ENCODE measurements around the gene ATP9B.

Gene ATP9B

GRCh38 chr18:79107886-79108285, 38.7 kb downstream of the ATP9B start:
- no peak for TF ChIP-seq ZFX (IDR thresholded peaks at IDR 0.05)
- TF ChIP-seq, protein P1, sequence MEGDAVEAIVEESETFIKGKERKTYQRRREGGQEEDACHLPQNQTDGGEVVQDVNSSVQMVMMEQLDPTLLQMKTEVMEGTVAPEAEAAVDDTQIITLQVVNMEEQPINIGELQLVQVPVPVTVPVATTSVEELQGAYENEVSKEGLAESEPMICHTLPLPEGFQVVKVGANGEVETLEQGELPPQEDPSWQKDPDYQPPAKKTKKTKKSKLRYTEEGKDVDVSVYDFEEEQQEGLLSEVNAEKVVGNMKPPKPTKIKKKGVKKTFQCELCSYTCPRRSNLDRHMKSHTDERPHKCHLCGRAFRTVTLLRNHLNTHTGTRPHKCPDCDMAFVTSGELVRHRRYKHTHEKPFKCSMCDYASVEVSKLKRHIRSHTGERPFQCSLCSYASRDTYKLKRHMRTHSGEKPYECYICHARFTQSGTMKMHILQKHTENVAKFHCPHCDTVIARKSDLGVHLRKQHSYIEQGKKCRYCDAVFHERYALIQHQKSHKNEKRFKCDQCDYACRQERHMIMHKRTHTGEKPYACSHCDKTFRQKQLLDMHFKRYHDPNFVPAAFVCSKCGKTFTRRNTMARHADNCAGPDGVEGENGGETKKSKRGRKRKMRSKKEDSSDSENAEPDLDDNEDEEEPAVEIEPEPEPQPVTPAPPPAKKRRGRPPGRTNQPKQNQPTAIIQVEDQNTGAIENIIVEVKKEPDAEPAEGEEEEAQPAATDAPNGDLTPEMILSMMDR (conservative IDR thresholded peaks at IDR 0.05), result no peak
- H3K27ac ChIP-seq, result no peak overlapping the region

GRCh38 chr18:79108549-79109215, 39.5 kb downstream of the ATP9B start:
- TF ChIP-seq ZFX (IDR thresholded peaks at IDR 0.05), result no peak
- TF ChIP-seq, protein P1 (conservative IDR thresholded peaks at IDR 0.05), result no peak
- H3K27ac ChIP-seq, result no peak overlapping the region

- no peak overlapping the region for H3K27ac ChIP-seq
- no peak for TF ChIP-seq ZFX (IDR thresholded peaks at IDR 0.05)
- TF ChIP-seq, protein P1 (conservative IDR thresholded peaks at IDR 0.05), result no peak
Measured at GRCh38 chr18:79111483-79111882, 42.3 kb downstream of the ATP9B start.

DNA sequence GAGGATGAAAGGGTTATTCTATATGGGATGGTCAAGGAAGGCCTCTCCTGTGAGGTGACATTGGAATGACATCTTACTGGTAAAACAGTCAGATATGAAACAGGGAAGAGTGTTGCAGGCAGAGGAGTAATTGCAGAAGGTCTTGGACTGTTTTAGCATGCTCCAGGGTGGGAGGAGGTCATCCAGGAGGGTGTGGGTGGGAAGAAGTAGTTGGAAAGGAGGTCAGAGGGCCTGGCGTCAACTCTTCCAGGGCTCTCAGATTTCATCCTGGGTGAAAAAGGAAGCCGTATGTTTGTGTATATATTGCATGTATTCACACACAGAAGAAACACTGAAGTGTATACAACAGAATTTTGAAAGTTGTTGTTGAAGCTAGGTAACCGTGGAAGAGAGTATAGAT, 48.2 kb downstream of the ATP9B start:
- H3K27ac ChIP-seq, result no peak overlapping the region

DNA sequence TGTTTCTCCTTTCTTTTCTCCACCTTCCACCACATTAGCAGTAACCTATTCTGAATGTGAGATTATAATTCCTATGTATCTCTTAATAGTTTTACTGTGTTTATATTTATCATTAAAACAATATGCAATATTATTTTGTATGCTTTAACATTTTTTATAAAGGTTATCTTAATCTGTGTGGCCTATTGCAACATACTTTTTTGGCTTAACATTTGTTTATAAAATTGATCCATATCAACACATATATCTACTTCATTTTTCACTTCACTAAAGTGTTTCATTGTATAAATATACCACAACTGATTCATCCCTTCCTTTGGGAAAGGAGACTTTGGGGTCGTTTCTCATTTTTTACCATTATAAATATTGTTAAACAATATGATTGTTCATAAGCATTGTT, 48.6 kb downstream of the ATP9B start:
- no peak overlapping the region for H3K27ac ChIP-seq
- TF ChIP-seq, protein P1 (conservative IDR thresholded peaks at IDR 0.05), result no peak
- no peak for TF ChIP-seq ZFX (IDR thresholded peaks at IDR 0.05)

More for the DNA sequence above, 48.2 kb downstream of the ATP9B start:
- no peak for TF ChIP-seq ZFX (IDR thresholded peaks at IDR 0.05)
- TF ChIP-seq, protein P1 (conservative IDR thresholded peaks at IDR 0.05), result no peak

GRCh38 chr18:79118797-79119196, 49.6 kb downstream of the ATP9B start:
- no peak for TF ChIP-seq ZFX (IDR thresholded peaks at IDR 0.05)
- TF ChIP-seq, protein P1 (conservative IDR thresholded peaks at IDR 0.05), result no peak
- no peak overlapping the region for H3K27ac ChIP-seq

DNA sequence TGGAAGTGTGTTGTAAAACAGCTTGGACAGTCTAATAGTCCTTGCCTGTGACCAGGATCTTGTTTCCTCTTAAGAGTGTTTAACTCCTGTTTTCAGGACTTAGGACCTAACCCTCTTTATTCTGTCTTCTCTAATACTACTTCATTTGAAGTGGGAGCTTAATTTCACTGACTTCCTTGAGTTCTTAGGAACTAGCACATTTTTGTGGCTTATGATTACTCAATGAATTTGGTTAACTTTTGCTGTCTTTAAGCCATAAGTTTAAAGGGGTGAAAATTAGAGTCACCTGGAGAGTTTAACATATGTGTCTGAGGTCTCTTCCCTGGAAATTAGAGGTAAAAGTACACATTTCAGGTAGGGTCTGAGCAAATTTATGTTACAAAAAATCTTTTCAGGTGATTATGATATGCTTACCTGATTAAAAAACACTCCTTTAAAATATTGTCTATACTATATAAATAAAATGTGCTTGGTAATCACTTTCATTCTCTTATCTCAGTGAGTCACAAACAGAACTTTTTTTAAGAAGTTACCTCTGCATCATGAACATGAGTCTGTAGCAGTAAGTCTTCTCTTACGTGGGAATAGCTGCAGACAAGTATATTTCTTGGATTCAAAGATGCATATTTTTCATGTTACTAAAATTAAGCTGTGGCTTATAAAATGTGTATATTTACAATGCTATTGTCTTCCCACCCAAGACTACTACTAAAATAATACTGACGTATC, 52.7 kb downstream of the ATP9B start:
- H3K27ac ChIP-seq, result no peak overlapping the region
- TF ChIP-seq ZFX (IDR thresholded peaks at IDR 0.05), result no peak
- TF ChIP-seq, protein P1 (conservative IDR thresholded peaks at IDR 0.05), result no peak
